Cardiac muscle cell (in vitro differentiated cells and primary cell): ENCODE data around the gene POLR3K. TPM values are rescaled to one million over a fixed set of nuclear protein-coding genes. Genes with fewer than 3 reads are reported as not detected.
A peak's percentile ranks its signal among the peaks of the same experiment; 100 is the strongest.

Source experiments
- DNase-seq, 2 donors: peaks; one replicate each; pipeline versions ENCODE4 v3.0.0 to v3.0.0-alpha.2; 2010 to 2017; ENCODE audit warnings: low read depth in 1 of 2, low spot score in 1 of 2
- H3K27ac ChIP-seq: fragments of 200-600 bp; sonication (generic); 2 replicates; pipeline ENCODE4 v1.5.1; 2016
- H3K27me3 ChIP-seq: fragments of 200-600 bp; sonication (generic); 2 replicates; pipeline ENCODE4 v1.6.0; 2016; ENCODE audit warnings: control low read depth
- H3K36me3 ChIP-seq: fragments of 200-600 bp; sonication (generic); 2 replicates; pipeline ENCODE4 v1.5.1; 2016; ENCODE audit warnings: control low read depth
- H3K4me1 ChIP-seq: fragments of 200-600 bp; sonication (generic); 2 replicates; pipeline ENCODE4 v1.8.1; 2017; ENCODE audit warnings: low read depth, mild to moderate bottlenecking, mixed run types
- H3K4me3 ChIP-seq: fragments of 200-600 bp; sonication (generic); 2 replicates; pipeline ENCODE4 v1.5.1; 2016; ENCODE audit warnings: mild to moderate bottlenecking
- H3K9me3 ChIP-seq: fragments of 200-600 bp; sonication (generic); 2 replicates; pipeline ENCODE4 v1.5.1; 2017; ENCODE audit warnings: low read depth, mild to moderate bottlenecking, control low read depth
- polyA plus RNA-seq: library from polyadenylated mRNA; unstranded; fragments of >200 nt; fragmentation: Nextera tagmentation; extraction: Ambion mirVana; gene quantifications from 2 replicates; pipeline ENCODE4 v1.2.1, GENCODE V29; 2016
- total RNA-seq: library from RNA; depleted of rRNA; stranded (reverse); fragments of >200 nt; gene quantifications from 2 replicates; pipeline ENCODE4 v1.2.3, GENCODE V29; 2016
- TF ChIP-seq, protein P1 (sequence below): IDR thresholded peaks from 2 replicates; pipeline ENCODE4 v1.5.1; 2012; ENCODE audit warnings: low read depth, mild to moderate bottlenecking, low read length

POLR3K gene
- total and polyA plus RNA-seq, 2 experiments from 2014 or later, result 7.1 to 29.6 TPM

DNA sequence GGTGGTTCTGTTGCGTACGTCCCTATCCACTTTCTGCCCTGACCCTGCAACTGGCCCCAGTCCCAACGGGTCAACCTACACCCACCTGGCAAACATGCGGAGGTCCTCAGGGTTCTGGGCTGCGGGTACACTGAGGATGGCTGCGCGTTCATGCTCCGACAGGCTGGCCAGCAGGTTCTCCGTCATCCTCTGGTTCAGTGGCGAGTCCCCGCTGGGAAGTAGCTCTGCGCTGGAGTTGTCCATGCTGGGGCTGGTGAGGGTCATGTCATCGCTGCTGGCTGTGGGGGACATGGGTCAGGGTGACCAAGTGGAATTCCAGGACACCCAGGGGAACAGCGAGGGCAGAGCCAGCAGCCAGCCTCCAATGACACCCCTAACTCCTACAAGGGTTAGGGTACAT, 35.2 kb upstream of the POLR3K start:
- Histone ChIP-seq H3K27me3 (no peaks in the 10 kb centered on the region), H3K4me3 (no peak overlapping the region), H3K27ac (no peak overlapping the region), H3K9me3 (no peaks in the 10 kb centered on the region), H3K36me3 (no peaks in the 10 kb centered on the region), H3K4me1 (peaks cover 4% of the 10 kb centered on the region)
- DNase-seq, result no peak
- TF ChIP-seq, protein P1, sequence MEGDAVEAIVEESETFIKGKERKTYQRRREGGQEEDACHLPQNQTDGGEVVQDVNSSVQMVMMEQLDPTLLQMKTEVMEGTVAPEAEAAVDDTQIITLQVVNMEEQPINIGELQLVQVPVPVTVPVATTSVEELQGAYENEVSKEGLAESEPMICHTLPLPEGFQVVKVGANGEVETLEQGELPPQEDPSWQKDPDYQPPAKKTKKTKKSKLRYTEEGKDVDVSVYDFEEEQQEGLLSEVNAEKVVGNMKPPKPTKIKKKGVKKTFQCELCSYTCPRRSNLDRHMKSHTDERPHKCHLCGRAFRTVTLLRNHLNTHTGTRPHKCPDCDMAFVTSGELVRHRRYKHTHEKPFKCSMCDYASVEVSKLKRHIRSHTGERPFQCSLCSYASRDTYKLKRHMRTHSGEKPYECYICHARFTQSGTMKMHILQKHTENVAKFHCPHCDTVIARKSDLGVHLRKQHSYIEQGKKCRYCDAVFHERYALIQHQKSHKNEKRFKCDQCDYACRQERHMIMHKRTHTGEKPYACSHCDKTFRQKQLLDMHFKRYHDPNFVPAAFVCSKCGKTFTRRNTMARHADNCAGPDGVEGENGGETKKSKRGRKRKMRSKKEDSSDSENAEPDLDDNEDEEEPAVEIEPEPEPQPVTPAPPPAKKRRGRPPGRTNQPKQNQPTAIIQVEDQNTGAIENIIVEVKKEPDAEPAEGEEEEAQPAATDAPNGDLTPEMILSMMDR, result no peak

GRCh38 chr16:86483-86952, 33.1 kb upstream of the POLR3K start:
- H3K27me3 ChIP-seq, result no peaks in the 10 kb centered on the region
- H3K4me3 ChIP-seq, result no peak overlapping the region
- no peak overlapping the region for H3K27ac ChIP-seq
- DNase-seq, result no peak
- TF ChIP-seq, protein P1, result no peak
- H3K9me3 ChIP-seq, result no peaks in the 10 kb centered on the region
- H3K36me3 ChIP-seq, result no peaks in the 10 kb centered on the region
- peaks cover 1% of the 10 kb centered on the region for H3K4me1 ChIP-seq

DNA sequence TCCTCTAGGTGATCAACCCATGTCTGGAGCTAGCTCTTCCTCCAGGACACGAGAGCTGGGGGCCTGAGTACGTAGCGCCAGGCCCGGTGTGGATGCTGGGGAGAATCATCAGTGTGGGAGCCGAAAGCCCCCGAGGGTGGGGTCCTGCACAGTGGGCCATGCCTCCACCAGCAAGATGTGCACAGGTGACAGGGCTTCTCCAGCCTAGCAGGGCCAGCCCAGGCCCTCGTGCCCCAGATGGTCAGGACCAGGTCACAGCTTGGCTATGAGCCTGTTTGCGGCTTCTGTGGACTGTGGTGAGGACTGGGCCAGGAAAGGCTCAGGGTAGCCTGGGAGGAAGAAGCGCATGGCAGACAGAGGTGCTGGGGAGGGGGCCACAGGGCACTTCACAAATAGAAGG, 32.5 kb upstream of the POLR3K start:
- Histone ChIP-seq H3K4me3 (no peak overlapping the region), H3K9me3 (no peaks in the 10 kb centered on the region), H3K27me3 (no peaks in the 10 kb centered on the region), H3K4me1 (no peaks in the 10 kb centered on the region), H3K36me3 (no peaks in the 10 kb centered on the region), H3K27ac (no peak overlapping the region)
- no peak for DNase-seq
- TF ChIP-seq, protein P1, result no peak

GRCh38 chr16:85407-85782, 32.0 kb upstream of the POLR3K start:
- no peak overlapping the region for H3K27ac ChIP-seq
- H3K4me3 ChIP-seq, result no peak overlapping the region
- H3K36me3 ChIP-seq, result no peaks in the 10 kb centered on the region
- TF ChIP-seq, protein P1, result no peak
- H3K4me1 ChIP-seq, result no peaks in the 10 kb centered on the region
- no peaks in the 10 kb centered on the region for H3K27me3 ChIP-seq
- no peak for DNase-seq
- no peaks in the 10 kb centered on the region for H3K9me3 ChIP-seq

DNA sequence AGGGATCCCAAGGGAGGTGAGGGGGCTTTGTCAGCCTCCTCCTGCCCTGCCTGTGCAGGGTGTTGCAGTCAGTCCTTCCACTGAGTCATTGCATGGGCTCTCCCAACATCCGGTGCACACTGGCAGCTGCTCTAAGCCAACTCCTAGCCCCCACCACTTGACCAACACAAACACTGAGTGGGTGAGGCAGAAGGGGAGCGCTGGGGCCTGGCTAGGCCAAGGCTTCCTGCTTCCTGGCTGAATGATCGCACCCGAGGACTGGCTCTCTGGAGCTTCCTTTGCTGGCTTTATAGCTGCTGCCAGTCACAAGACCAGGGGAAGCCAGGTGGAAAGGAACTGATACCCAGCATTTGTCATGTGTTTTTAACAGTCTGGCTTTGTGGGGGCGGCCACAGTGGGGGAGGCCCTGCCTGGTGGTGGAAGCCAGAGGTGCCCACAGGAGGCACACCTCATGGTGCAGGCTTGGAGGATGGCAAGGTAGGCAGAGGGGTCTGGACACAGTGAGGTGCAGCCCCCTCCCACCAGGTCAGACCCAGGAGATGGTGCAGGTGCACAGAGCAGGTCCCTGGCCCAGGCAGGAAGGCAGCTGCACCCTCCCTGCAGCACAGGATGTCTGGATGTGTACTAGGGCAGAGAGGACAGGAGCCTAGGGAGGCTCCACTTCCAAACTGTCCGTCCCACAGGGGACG, 31.5 kb upstream of the POLR3K start:
- TF ChIP-seq, protein P1, result no peak
- no peak overlapping the region for H3K4me3 ChIP-seq
- H3K4me1 ChIP-seq, result no peaks in the 10 kb centered on the region
- no peaks in the 10 kb centered on the region for H3K36me3 ChIP-seq
- peak in 1 of 2 donors; percentile 93 for DNase-seq
- no peaks in the 10 kb centered on the region for H3K9me3 ChIP-seq
- no peak overlapping the region for H3K27ac ChIP-seq
- H3K27me3 ChIP-seq, result no peaks in the 10 kb centered on the region
